HG03571 (cell line): Measurements from ENCODE around the gene LRRC4C.

ENCODE experiments used
- ATAC-seq: cut with Tn5 transposase; IDR thresholded peaks from one replicate; pipeline ENCODE4 v1.9.1; 2021; ENCODE audit not compliant: unreplicated experiment

Gene LRRC4C

GRCh38 chr11:41267451-41267850 is 192.0 kb downstream of the LRRC4C start:
- no peak for ATAC-seq

DNA sequence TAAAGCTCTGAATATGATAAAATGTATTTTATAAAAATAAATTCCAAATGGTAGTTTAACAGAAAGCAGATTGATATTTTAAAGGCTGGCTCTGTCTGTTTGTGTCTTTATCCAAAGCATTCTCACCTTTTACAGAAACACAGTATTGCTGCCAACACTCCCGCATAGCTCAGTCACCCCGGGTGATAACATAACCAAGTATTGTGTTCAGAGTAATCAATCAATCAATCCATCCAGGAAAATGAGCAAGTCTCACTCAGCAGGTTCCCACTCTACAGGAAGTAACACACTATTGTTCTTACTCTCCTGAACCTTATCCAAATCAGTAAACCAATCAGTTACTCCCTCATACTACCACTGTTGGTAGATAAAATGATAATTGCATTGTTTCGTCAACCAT is 203.4 kb downstream of the LRRC4C start:
- no peak for ATAC-seq

DNA sequence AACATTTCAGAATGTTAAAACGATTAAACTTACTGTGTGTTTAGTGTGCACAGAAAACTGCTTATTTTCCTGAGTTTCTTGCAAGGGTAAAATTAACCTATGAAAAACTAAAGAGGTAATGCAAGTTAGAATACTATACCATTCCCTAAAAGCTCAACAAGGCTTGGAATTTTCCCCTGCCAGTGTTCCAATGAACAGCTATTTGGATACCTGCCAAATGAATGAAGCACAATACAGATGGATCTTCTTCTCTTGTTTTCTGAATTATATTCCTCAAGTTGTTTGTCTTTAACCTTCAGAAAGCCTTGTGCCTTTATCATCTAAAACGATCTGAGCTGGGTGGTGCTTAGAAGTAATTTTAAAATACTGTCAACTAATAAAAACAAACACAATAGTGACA is 204.5 kb downstream of the LRRC4C start:
- no peak for ATAC-seq

GRCh38 chr11:41250408-41250935 is 209.0 kb downstream of the LRRC4C start:
- ATAC-seq, result no peak

DNA sequence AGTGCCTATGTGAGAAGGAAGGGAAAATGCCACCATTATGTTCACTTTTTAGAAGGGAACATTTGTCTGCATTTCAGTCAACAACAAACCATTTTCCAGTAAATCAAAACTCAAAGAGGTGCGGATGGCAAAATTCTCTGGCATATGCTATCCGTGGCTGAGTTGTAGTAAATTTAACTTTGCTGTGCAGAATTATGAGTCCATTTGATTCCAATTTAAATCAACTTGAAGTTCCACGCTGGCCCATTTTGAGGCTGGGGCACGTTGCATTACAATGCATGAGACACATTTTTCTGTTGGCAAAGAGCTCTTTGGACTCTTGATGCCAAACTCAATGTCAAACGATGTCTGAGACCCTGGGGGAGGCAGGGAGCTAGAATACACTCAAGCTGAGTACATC is 211.8 kb downstream of the LRRC4C start:
- ATAC-seq, result no peak

DNA sequence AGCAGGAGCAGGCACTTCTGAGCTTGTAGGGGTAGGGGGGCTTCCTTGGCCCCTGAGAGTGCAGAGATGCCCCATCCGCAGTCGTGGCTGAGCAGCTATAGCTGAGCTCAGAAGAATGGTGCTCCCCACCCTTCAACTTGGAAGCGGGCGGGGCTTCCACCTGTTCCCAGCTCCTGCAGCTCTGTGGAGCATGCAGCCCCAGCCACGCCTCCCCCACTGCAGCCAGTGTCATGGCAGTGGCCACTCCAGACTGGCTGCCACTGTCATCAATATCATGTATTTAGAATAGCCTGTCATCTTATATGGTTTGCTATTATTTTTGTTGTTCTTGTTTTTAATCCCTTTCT is 213.1 kb downstream of the LRRC4C start:
- ATAC-seq, result no peak

DNA sequence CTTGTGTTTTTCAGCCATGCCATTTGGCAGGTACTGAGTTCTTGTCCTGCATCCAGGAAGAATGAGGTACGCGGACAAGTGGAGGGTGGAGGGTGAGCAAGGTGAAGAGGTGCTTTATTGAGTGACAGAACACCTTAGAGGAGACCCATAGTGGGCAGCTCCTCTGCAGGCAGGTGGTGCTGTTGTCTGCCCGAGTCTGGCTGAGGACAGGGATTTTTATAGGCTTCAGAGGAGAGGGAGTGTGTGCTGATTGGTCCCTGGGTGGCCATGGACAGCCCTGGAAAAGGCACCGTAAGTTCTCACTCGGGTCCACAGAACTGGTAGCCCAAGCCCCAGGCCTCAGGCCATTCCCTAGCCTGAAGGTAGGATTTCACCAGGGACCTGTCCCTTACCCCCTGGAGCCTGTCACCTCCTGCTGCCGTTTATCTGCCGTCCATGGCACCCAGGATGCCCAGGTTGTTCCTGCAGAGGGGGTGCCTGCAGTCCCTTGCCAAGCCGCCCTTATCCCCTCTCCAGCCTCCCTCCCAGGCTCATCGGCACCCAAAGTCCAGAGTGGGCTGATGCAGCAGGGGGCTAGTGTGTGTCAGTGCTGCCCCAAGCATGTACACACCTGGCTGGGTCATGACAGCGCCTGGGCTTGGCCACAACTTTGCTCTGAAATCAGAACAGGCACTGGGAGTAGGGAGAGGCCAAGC is 213.6 kb downstream of the LRRC4C start:
- ATAC-seq, result no peak

GRCh38 chr11:41245184-41245583 is 214.3 kb downstream of the LRRC4C start:
- ATAC-seq, result no peak

- ATAC-seq, result no peak
Observed at GRCh38 chr11:41237382-41237781, 222.1 kb downstream of the LRRC4C start.

DNA sequence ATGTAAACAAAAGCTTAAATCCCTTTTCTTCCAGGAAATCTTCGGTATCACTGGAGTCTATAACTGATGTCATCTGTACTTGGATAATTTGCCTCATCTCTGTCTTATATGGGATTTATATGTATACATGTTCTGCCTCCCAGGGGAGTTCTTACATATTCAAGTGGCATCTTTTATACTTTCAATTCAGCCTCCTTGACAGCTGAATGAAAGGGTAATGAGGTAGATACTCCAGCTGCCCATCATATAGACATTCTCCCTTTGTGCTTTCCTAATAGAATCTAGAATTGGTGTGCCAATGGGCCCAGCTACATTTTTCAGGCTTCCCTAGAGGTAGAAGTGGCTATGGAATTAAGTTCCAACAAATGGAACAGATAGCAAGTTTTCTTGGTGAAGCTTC is 223.8 kb downstream of the LRRC4C start:
- ATAC-seq, result no peak

- ATAC-seq, result no peak
Observed at GRCh38 chr11:41225856-41226633, 233.4 kb downstream of the LRRC4C start.

DNA sequence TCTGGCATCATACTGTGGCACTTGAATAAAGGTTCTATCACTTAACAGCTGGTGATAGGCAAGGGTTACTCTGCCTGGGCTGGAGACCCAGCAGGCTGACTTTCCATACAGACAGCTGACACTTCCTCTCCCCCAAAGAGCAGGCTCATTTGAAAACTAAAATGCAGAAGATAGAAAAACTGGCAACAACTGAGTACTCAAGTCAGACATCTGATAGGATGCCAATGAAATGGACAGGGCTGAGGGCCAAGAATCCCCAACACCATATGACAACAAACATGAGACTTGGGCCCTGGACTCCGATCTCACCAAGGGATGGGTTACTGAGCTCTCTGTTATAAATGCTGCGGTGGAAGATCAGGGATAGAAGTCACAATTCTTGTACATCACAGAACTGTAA is 237.2 kb downstream of the LRRC4C start:
- no peak for ATAC-seq

DNA sequence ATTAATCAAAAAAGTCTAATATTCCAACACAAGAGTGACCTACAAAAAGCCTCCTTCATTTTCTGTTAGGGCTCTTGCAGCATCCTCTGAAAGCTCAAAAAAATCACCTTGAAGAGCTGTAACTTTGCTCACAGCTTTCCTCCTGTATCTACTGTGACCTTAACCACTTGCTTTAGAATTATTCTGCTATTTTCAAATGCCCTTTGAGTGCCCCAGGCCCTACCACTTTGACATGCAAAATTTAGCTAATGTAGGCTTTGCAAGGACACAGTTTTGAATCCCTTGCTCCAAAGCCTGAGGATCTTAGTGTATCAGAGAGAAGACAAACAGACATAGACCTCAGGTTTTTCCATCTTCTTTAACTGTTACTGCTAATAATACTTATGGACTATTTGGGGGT is 253.1 kb downstream of the LRRC4C start:
- ATAC-seq, result no peak

DNA sequence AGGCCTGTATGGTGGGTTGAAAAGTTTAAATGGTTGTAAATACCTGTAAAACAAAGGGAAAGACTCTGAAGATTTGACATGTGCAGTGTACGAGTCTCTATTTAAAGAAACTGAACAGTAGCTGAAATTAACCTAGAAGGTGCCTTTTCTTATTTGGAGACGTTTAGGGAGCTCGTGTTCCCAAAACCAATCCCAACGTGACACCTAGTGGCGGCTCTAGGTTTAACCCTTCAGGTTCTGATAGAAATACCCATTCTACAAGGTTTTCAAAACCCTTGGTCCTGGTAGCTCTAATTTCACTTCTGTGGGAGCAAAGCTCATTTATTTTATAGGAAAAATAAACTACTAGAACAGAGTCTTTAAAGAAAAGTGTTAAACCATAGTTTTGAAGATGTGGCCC is 258.3 kb downstream of the LRRC4C start:
- no peak for ATAC-seq

DNA sequence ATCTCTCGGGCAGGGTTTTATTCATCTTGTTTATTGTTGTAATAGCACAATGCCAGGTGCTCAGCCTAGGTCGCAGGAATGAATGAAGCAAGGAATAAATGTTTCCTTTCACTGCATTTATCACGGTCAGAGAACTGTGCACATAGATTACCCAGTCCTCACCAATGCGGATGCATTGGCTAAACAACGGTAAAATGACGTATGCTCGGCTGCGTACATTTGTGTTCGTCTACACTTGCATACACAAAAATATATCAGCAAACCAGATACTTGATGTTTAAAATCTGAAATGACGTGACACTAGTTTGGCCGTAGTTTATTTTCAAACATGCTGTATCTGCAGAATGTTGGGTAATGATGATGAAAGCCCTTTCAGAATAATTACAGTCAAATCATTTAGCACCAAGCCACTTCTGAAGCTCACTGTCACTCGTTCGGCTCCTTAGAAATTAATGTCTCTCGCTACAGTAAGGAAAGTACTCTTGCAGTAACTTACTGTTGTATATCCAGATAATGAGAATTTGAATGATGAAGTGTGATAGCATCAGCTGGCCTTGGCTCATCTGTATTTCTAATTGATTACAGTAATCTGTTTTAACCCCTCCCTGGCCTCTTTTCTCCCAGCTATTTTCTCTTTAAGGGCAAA is 268.9 kb downstream of the LRRC4C start:
- no peak for ATAC-seq

DNA sequence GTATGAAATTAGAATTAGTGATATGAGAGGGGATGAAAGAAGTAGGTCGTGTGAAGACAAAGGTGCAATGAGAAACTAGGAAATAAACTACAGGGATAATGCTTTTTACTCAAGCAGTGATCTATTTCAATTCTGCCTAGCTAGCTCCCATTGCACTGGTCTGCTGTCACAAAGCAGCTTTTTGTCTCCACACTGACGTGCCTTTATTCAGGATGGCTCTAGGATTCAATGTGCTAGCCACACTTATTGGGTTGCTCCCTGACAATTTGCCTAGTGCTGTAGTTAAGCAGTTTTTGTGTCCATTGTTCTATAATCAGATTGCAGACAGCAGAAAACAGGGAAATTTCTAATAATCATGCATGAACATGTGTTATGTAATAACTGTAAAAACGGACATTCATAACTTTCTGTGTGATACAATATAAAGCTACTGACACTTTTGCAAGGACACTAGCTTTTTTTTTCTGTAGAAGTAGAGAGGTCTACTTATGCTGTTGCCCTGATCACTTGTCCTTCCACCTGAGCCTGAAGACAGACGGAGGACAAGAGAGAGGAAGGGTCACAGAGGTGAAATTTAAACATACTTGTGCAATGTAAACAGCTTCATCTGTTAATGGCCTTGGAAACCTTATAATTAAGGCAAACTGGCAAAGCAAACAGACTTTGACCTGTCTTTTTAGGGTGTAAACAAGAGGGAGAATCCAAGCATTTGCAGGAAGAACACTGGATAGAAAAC is 269.6 kb downstream of the LRRC4C start:
- ATAC-seq, result no peak

GRCh38 chr11:41177791-41178190 is 281.7 kb downstream of the LRRC4C start:
- ATAC-seq, result no peak

DNA sequence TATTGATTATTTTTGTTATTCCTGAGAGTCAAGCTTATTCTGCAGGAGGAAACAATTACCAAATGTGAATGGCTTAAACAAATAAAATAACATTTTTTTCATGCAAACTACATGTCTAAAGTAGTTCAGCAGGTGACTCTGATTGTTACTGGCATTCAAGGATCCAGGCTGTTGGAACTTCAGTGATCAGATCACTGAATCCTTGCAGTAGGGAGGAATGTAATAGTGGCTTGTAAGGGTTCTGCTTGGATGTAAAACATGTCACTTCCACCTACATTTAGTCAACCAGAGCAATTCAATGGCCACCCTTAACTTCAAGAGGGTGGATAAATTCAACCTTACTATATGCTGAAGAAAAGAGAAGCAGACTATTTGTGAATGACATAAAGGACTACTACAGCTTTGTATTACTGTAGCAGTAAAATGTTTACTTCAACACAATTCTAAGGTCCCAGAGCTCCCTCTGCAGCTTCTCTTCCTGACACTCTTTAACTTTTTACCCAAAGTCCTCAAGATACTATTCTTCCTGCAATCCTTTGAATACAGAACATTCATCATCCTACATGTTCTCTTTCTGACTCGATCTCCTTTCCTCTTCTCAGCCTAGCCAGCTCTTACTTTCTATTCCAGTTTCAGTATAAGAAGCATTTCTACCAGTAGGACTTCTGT is 284.0 kb downstream of the LRRC4C start:
- no peak for ATAC-seq

DNA sequence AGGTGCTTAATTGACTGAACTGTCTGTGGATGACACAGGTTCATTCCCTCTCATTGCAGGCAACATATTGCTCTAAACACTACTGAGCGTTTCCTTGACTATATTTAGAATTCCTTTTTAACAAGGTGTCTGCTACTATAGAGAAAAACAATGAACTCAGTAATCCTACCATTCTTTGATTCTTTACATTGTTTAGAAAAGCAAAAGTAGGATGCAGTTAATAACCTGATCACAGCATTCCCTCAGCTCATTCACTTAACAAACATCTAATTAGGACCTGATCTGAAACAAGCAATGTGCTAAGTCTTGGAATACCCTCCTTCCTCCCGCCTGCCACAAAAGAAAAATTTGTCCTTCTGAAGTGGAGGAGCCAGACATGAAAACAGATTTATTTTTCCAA is 313.1 kb downstream of the LRRC4C start:
- no peak for ATAC-seq

- no peak for ATAC-seq
Observed at GRCh38 chr11:41145420-41145819, 314.0 kb downstream of the LRRC4C start.

GRCh38 chr11:41134971-41135370 is 324.5 kb downstream of the LRRC4C start:
- ATAC-seq, result no peak
